Measurements from ENCODE around the gene PREB. TPM values are rescaled to one million over a fixed set of nuclear protein-coding genes. Genes with fewer than 3 reads are reported as not detected.

Gene PREB
- total RNA-seq, 2 experiments from 2014 or later: 12.3 to 12.6 TPM

GRCh38 chr2:27127883-27128667 lies 6.4 kb downstream of the PREB start:
- POLR2A ChIA-PET: interaction anchor here (1.0 kb wide), 1 partner anchor 41 kb away, joined by 3 read pairs; no protein-coding TSS in a partner anchor
- H3K27ac Mint-ChIP-seq: peak overlapping the region; percentile 44
- Histone ChIP-seq H3K27me3 (ENCODE audit: control insufficient read depth in 1 of 2, insufficient read depth in 2 of 2, low read length in 2 of 2) (no peaks in the 10 kb centered on the region), H3K36me3 (ENCODE audit: insufficient read depth, low read length) (peaks cover 36% of the 10 kb centered on the region), H3K4me3 (ENCODE audit: low read length) (no peak overlapping the region), H3K9me3 (ENCODE audit: control insufficient read depth in 1 of 2, insufficient read depth in 1 of 2, low read length in 2 of 2) (no peaks in the 10 kb centered on the region), H3K4me1 (ENCODE audit: insufficient read depth, low read length) (peaks cover 24% of the 10 kb centered on the region), H3K27ac (ENCODE audit: low read depth in 1 of 2, low read length in 2 of 2) (no peak overlapping the region)
- ATAC-seq (ENCODE audit: poor library complexity) (no peak), DNase-seq (no peak)
- intact Hi-C loops (cut with DNase I, micrococcal nuclease): no loop called here
- no peaks in the 10 kb centered on the region for H3K27me3 Mint-ChIP-seq
- H3K4me3 Mint-ChIP-seq: no peak overlapping the region
- no peaks in the 10 kb centered on the region for H3K9me3 Mint-ChIP-seq
- peaks cover 10% of the 10 kb centered on the region for H3K4me1 Mint-ChIP-seq (ENCODE audit: low read depth)
- TF ChIP-seq CTCF (IDR thresholded peaks at IDR 0.05): no peak
- H3K36me3 Mint-ChIP-seq (ENCODE audit: low read depth): peaks cover 31% of the 10 kb centered on the region
- CTCF ChIA-PET: no interaction called here

DNA sequence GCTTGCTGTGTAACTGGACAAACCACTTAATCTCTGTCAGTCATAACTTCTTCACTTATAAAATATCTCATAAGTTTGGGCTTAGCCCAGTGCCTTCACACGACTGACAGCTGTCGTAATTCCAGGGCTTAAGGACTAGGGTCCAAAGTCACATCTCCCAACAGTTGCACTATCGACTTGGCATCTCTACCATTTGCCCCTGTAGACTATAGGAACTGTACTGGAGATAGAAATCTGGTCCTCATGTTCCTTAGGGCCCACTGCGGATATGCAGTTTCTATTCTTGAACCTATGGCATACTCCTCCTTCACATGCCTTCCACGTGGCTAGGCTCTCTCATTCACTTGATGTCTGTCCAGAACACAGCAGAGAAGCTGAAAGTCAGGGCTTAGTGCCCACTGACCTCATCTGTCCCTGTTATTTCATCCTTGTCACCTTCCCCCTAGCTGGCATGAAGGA lies 8.2 kb downstream of the PREB start:
- H3K4me3 ChIP-seq (ENCODE audit: low read length): no peak overlapping the region
- Mint-ChIP-seq H3K9me3 (no peaks in the 10 kb centered on the region), H3K27me3 (no peaks in the 10 kb centered on the region), H3K4me3 (peak overlapping the region; percentile 25), H3K27ac (no peak overlapping the region), H3K36me3 (ENCODE audit: low read depth) (peaks cover 24% of the 10 kb centered on the region), H3K4me1 (ENCODE audit: low read depth) (peaks cover 8% of the 10 kb centered on the region)
- ChIA-PET CTCF (no interaction called here), POLR2A (no interaction called here)
- no peak for TF ChIP-seq CTCF (IDR thresholded peaks at IDR 0.05)
- H3K9me3 ChIP-seq (ENCODE audit: control insufficient read depth in 1 of 2, insufficient read depth in 1 of 2, low read length in 2 of 2): no peaks in the 10 kb centered on the region
- H3K27ac ChIP-seq (ENCODE audit: low read depth in 1 of 2, low read length in 2 of 2): no peak overlapping the region
- DNase-seq: no peak
- H3K27me3 ChIP-seq (ENCODE audit: control insufficient read depth in 1 of 2, insufficient read depth in 2 of 2, low read length in 2 of 2): no peaks in the 10 kb centered on the region
- H3K36me3 ChIP-seq (ENCODE audit: insufficient read depth, low read length): peaks cover 20% of the 10 kb centered on the region
- ATAC-seq (ENCODE audit: poor library complexity): no peak
- intact Hi-C loops (cut with DNase I, micrococcal nuclease): no loop called here
- H3K4me1 ChIP-seq (ENCODE audit: insufficient read depth, low read length): peaks cover 17% of the 10 kb centered on the region

DNA sequence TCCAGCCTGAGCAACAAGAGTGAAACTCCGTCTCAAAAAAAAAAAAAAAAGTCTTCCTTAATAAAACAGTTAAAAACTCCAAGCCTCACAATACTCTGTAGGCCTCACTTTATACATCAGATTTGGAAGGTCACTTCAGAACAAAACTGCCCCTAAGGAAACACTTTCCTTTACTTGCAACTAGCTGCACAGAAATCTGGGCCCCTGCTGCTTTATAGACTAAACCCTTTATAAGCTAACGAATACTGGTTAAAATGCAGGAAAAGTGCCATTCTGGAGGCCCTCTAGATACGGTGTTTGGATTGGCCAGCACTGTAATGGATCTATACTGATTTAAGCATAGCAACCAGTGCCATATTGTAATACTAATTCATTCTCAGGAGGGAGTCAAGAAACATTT lies 9.3 kb downstream of the PREB start:
- POLR2A ChIA-PET: interaction anchor here (1.9 to 3.0 kb wide), 2 partner anchors 9 to 11 kb away, joined by 7 to 56 read pairs; partner anchors contain the start of gene PREB
- Mint-ChIP-seq H3K36me3 (ENCODE audit: low read depth) (peaks cover 12% of the 10 kb centered on the region), H3K4me1 (ENCODE audit: low read depth) (peaks cover 9% of the 10 kb centered on the region), H3K27ac (no peak overlapping the region), H3K4me3 (peak overlapping the region; percentile 80), H3K9me3 (no peaks in the 10 kb centered on the region), H3K27me3 (peaks cover 6% of the 10 kb centered on the region)
- CTCF ChIA-PET: interaction anchor here (0.6 to 1.9 kb wide), 3 partner anchors 19 to 1531 kb away, joined by 3 to 5 read pairs (median 4); no protein-coding TSS in a partner anchor
- H3K4me3 ChIP-seq (ENCODE audit: low read length): no peak overlapping the region
- TF ChIP-seq CTCF (IDR thresholded peaks at IDR 0.05): no peak
- H3K9me3 ChIP-seq (ENCODE audit: control insufficient read depth in 1 of 2, insufficient read depth in 1 of 2, low read length in 2 of 2): no peaks in the 10 kb centered on the region
- no peak overlapping the region for H3K27ac ChIP-seq (ENCODE audit: low read depth in 1 of 2, low read length in 2 of 2)
- H3K4me1 ChIP-seq (ENCODE audit: insufficient read depth, low read length): peaks cover 17% of the 10 kb centered on the region
- H3K36me3 ChIP-seq (ENCODE audit: insufficient read depth, low read length): peaks cover 8% of the 10 kb centered on the region
- no peak for DNase-seq
- ATAC-seq (ENCODE audit: poor library complexity): no peak
- intact Hi-C loops (cut with DNase I, micrococcal nuclease): no loop called here
- no peaks in the 10 kb centered on the region for H3K27me3 ChIP-seq (ENCODE audit: control insufficient read depth in 1 of 2, insufficient read depth in 2 of 2, low read length in 2 of 2)
